WI38 (cell line): ENCODE measurements around the gene NR3C1.

Experiments used
- H3K4me3 ChIP-seq: 2 replicates; pipeline ENCODE4 v1.5.1; 2011; ENCODE audit warnings: low read depth, mild to moderate bottlenecking, control low read depth, low read length
- TF ChIP-seq, protein P1 (sequence below): IDR thresholded peaks from 2 replicates; pipeline ENCODE4 v1.5.1; 2012; ENCODE audit warnings: low read depth, mild to moderate bottlenecking, control low read depth, low read length

NR3C1 gene

DNA sequence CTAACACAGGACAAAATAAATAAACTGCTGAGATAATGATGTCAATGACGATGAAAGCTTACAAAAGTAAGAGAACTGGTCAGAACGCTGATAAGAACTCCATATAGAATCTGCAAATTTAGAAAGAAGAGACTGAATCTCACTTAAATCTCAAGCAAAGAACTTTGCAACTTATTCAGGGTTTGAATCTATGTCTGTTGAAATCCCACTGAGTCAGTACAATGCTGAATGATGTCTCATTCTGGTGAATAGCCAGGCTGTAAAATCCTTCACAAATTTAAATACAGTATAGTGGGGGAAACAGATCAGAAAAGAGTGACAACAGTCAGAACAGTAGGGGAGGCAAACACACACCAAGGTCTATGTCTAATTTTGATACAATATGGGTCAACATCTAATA is 38.9 kb upstream of the NR3C1 start:
- TF ChIP-seq, protein P1, sequence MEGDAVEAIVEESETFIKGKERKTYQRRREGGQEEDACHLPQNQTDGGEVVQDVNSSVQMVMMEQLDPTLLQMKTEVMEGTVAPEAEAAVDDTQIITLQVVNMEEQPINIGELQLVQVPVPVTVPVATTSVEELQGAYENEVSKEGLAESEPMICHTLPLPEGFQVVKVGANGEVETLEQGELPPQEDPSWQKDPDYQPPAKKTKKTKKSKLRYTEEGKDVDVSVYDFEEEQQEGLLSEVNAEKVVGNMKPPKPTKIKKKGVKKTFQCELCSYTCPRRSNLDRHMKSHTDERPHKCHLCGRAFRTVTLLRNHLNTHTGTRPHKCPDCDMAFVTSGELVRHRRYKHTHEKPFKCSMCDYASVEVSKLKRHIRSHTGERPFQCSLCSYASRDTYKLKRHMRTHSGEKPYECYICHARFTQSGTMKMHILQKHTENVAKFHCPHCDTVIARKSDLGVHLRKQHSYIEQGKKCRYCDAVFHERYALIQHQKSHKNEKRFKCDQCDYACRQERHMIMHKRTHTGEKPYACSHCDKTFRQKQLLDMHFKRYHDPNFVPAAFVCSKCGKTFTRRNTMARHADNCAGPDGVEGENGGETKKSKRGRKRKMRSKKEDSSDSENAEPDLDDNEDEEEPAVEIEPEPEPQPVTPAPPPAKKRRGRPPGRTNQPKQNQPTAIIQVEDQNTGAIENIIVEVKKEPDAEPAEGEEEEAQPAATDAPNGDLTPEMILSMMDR: no peak
- H3K4me3 ChIP-seq: no peak overlapping the region

GRCh38 chr5:143440448-143441115 is 37.1 kb upstream of the NR3C1 start:
- H3K4me3 ChIP-seq: no peak overlapping the region
- TF ChIP-seq, protein P1: no peak

DNA sequence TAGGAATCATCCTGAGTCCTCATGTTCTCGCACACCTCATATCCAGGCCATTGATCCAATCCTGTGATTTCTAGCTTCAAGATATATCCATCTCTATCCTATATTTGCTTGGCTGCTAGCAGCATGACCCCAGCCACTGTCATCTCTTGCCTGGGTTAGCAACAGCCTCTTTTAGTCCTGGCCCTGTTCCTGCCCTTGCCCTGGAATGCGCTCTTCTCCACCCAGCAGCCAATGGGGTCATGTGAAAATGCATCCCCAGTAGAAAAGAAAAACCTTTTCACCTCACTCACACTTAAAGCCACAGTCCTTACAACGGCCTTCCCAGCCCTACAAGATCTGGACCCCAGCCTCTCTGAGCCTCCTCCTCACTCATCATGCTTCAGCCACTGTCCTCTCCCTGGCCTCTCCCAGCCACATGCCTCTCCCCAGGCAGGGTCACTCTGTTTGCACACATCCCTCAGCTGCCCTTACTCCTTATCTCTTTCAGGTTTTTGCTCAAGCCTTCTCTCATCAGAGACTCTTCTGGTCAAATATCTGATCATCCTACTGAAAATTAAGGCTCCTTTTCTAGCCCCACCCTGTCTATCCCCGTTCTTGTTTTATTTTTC is 34.3 kb upstream of the NR3C1 start:
- H3K4me3 ChIP-seq: no peak overlapping the region
- TF ChIP-seq, protein P1: no peak

DNA sequence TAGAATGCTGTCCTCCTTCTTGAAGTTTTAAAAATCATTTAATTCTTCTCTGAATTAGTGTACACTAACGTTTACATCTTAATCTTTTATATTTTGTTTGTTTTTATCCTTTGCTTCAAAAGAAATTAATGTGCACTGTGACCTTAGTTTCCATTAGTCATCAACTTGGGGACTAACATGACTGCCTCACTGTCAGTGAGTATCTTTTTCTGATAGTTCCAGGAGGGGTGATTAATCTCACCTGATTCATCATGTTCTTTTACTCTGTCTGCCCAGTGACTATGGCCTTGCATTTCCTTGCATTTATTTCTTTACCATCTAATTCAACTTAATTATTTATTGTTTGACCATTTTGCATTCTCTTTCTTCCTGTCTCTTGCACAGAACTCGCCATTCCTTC is 33.4 kb upstream of the NR3C1 start:
- no peak overlapping the region for H3K4me3 ChIP-seq
- TF ChIP-seq, protein P1: no peak

DNA sequence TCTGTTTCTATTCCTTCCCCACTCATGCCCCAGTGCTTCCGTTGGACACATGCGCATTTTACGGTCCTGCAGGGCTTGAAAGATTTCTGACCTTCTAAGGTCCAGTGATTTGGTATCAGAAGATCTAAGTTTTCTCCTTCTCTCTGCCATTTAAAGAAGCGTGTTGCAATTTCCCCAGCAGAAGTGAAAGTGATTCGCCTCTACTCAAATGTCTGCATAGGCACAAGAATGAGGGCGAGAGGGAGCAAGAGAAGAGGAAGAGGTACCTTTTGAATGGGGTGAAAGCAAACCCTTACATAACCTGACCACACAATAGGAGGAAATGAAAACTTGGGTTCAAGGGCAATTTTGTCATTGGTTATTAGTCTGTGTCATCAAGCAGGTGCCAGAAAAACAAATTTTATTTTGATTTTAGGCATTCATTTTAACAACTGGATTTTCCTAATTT is 31.7 kb upstream of the NR3C1 start:
- no peak overlapping the region for H3K4me3 ChIP-seq
- TF ChIP-seq, protein P1: no peak

- no peak overlapping the region for H3K4me3 ChIP-seq
- TF ChIP-seq, protein P1: no peak
Measured at GRCh38 chr5:143434261-143435209, 31.0 kb upstream of the NR3C1 start.

DNA sequence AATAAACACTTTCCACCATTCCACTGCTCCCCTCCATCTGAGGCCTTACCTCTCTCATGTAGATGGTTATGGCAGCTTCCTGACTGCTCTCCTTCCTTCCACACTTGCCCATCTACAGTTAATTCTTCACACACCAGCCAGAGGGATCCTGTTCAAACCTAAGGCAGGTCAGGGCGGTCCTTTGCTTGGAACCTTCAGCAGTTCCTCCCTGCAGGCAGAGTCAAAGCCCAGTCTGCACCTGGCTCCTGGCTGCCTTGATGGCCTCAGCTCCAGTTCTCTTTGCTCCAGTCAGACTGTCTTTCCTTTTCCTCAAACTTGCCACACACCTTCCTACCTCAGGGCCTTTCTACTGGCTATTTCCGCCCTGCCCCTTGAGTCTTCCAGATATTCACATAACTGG is 30.2 kb upstream of the NR3C1 start:
- H3K4me3 ChIP-seq: no peak overlapping the region

More for the DNA sequence above, 30.2 kb upstream of the NR3C1 start:
- TF ChIP-seq, protein P1: no peak
